ENCODE data around the gene UBP1. TPM values are rescaled to one million over a fixed set of nuclear protein-coding genes. Genes with fewer than 3 reads are reported as not detected.

The UBP1 gene
- total and polyA plus RNA-seq, 4 donors, result 23.1 to 95.2 (median 45.9) TPM

- Histone ChIP-seq H3K4me1 (ENCODE audit: control insufficient read depth in 5 of 5, insufficient read depth in 5 of 5, low read length in 5 of 5) (peaks cover 4 to 22% (median 9%) of the 10 kb centered on the region in 5 donors), H3K9me3 (ENCODE audit: control insufficient read depth in 4 of 4, insufficient read depth in 3 of 4, low read length in 3 of 4) (no peaks in the 10 kb centered on the region), H3K36me3 (ENCODE audit: control insufficient read depth in 4 of 4, insufficient read depth in 4 of 4, low read length in 4 of 4) (no peaks in the 10 kb centered on the region), H3K4me3 (peak overlapping the region; percentile 34), H3K9ac (ENCODE audit: insufficient read depth in 1 of 2, low read length in 2 of 2) (peak overlapping the region; percentile 70 to 99), H3K27me3 (ENCODE audit: control insufficient read depth in 3 of 3, insufficient read depth in 3 of 3, low read length in 2 of 3) (no peaks in the 10 kb centered on the region), H3K27ac (ENCODE audit: low read depth in 1 of 2, low read length in 1 of 2) (peak overlapping the region; percentile 96 to 99)
- 22 to 32% methylated on average over 26 of the region's 26 CpGs for WGBS, 2 donors
- no peak for TF ChIP-seq CTCF (IDR thresholded peaks at IDR 0.05; ENCODE audit: control extremely low read depth, extremely low read depth)
- ATAC-seq (ENCODE audit: insufficient read depth, low FRiP score) (no peak), DNase-seq (peak in 2 of 3 donors; percentile 10 to 28)
These were observed 1.2 kb upstream of the UBP1 start for GRCh38 chr3:33441225-33441976.

GRCh38 chr3:33439546-33440327 is 468 bp downstream of the UBP1 start:
- Histone ChIP-seq H3K4me1 (ENCODE audit: control insufficient read depth in 5 of 5, insufficient read depth in 5 of 5, low read length in 5 of 5) (peaks cover 5 to 22% (median 9%) of the 10 kb centered on the region in 5 donors), H3K9ac (ENCODE audit: insufficient read depth in 1 of 2, low read length in 2 of 2) (peak overlapping the region; percentile 56 to 77), H3K27me3 (ENCODE audit: control insufficient read depth in 3 of 3, insufficient read depth in 3 of 3, low read length in 2 of 3) (no peaks in the 10 kb centered on the region), H3K9me3 (ENCODE audit: control insufficient read depth in 4 of 4, insufficient read depth in 3 of 4, low read length in 3 of 4) (no peaks in the 10 kb centered on the region), H3K27ac (ENCODE audit: low read depth in 1 of 2, low read length in 1 of 2) (peak overlapping the region; percentile 96 to 97), H3K4me3 (peak overlapping the region; percentile 59), H3K36me3 (ENCODE audit: control insufficient read depth in 4 of 4, insufficient read depth in 4 of 4, low read length in 4 of 4) (no peaks in the 10 kb centered on the region)
- 0% methylated on average over 55 to 93 of the region's 93 CpGs for WGBS, 2 donors
- peak in 1 of 3 donors; percentile 57 for DNase-seq
- no peak for ATAC-seq (ENCODE audit: insufficient read depth, low FRiP score)
- TF ChIP-seq CTCF (IDR thresholded peaks at IDR 0.05; ENCODE audit: control extremely low read depth, extremely low read depth), result no peak

- Histone ChIP-seq H3K9ac (ENCODE audit: insufficient read depth in 1 of 2, low read length in 2 of 2) (peak overlapping the region; percentile 56 to 77), H3K4me3 (peak overlapping the region; percentile 59), H3K4me1 (ENCODE audit: control insufficient read depth in 5 of 5, insufficient read depth in 5 of 5, low read length in 5 of 5) (peaks cover 5 to 22% (median 9%) of the 10 kb centered on the region in 5 donors), H3K36me3 (ENCODE audit: control insufficient read depth in 4 of 4, insufficient read depth in 4 of 4, low read length in 4 of 4) (no peaks in the 10 kb centered on the region), H3K27ac (ENCODE audit: low read depth in 1 of 2, low read length in 1 of 2) (peak overlapping the region; percentile 96 to 97), H3K27me3 (ENCODE audit: control insufficient read depth in 3 of 3, insufficient read depth in 3 of 3, low read length in 2 of 3) (no peaks in the 10 kb centered on the region), H3K9me3 (ENCODE audit: control insufficient read depth in 4 of 4, insufficient read depth in 3 of 4, low read length in 3 of 4) (no peaks in the 10 kb centered on the region)
- 4 to 8% methylated on average over 12 of the region's 12 CpGs for WGBS, 2 donors
- ATAC-seq (ENCODE audit: insufficient read depth, low FRiP score), result no peak
- DNase-seq, result peak in 2 of 3 donors; percentile 63 to 64
- TF ChIP-seq CTCF (IDR thresholded peaks at IDR 0.05; ENCODE audit: control extremely low read depth, extremely low read depth), result no peak
These were observed 1.2 kb downstream of the UBP1 start for GRCh38 chr3:33438881-33439545.

Measured in lung (tissue), 12 donors.